ENCODE measurements around the gene INHBA.

The INHBA gene

DNA sequence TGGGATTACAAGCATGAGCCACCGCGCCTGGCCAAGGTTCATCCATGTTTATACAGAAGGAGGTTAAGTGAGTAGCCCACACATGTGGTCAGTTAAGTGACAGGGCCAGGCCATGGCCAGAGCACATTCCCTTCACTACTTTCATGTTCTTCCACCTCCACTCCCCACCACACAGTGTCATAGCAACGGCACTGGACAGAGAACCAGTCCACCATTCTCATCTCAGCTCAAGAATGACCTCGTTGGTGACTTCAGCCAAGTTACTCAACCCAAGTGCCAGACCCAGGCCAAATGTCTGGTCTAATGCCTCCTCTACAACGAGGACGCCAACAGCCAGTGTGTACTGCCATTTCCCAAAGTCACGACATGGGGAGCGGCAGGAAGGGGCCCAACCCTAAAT, 62.4 kb downstream of the INHBA start:
- Histone ChIP-seq H3F3A (ENCODE audit: insufficient read depth, low read length) (no peaks in the 10 kb centered on the region), H3K9me2 (replicated peaks; ENCODE audit: insufficient read depth, low read length) (no peaks in the 10 kb centered on the region), H3K27ac (ENCODE audit: low read length) (no peak overlapping the region), H4K20me1 (ENCODE audit: insufficient read depth, low read length) (no peaks in the 10 kb centered on the region), H3K9me3 (replicated peaks; ENCODE audit: insufficient read depth, low read length) (no peaks in the 10 kb centered on the region), H3K36me3 (replicated peaks; ENCODE audit: insufficient read depth, low read length) (no peaks in the 10 kb centered on the region), H3K4me3 (ENCODE audit: low read length) (no peak overlapping the region), H3K27me3 (replicated peaks; ENCODE audit: insufficient read depth, low read length) (no peaks in the 10 kb centered on the region), H3K4me2 (ENCODE audit: low read depth, low read length) (no peak overlapping the region), H3K79me2 (ENCODE audit: low read length) (no peaks in the 10 kb centered on the region), H3K9ac (ENCODE audit: low read length) (no peak overlapping the region), H3K4me1 (ENCODE audit: low read length) (no peaks in the 10 kb centered on the region), H2AFZ (ENCODE audit: low read length) (no peak overlapping the region)
- DNase-seq: no peak
- TF ChIP-seq, protein P1, sequence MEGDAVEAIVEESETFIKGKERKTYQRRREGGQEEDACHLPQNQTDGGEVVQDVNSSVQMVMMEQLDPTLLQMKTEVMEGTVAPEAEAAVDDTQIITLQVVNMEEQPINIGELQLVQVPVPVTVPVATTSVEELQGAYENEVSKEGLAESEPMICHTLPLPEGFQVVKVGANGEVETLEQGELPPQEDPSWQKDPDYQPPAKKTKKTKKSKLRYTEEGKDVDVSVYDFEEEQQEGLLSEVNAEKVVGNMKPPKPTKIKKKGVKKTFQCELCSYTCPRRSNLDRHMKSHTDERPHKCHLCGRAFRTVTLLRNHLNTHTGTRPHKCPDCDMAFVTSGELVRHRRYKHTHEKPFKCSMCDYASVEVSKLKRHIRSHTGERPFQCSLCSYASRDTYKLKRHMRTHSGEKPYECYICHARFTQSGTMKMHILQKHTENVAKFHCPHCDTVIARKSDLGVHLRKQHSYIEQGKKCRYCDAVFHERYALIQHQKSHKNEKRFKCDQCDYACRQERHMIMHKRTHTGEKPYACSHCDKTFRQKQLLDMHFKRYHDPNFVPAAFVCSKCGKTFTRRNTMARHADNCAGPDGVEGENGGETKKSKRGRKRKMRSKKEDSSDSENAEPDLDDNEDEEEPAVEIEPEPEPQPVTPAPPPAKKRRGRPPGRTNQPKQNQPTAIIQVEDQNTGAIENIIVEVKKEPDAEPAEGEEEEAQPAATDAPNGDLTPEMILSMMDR (IDR thresholded peaks at IDR 0.05; ENCODE audit: low read length): no peak
- TF ChIP-seq EZH2phosphoT487 (IDR thresholded peaks at IDR 0.05; ENCODE audit: low read length): no peak
- no peak for TF ChIP-seq EZH2 (optimal IDR thresholded peaks at IDR 0.05; ENCODE audit: low read depth, low read length)

- no peak for DNase-seq
- Histone ChIP-seq H3K4me3 (ENCODE audit: low read length) (no peak overlapping the region), H3K9me3 (replicated peaks; ENCODE audit: insufficient read depth, low read length) (no peaks in the 10 kb centered on the region), H3K4me2 (ENCODE audit: low read depth, low read length) (no peak overlapping the region), H3K27me3 (replicated peaks; ENCODE audit: insufficient read depth, low read length) (no peaks in the 10 kb centered on the region), H3K9me2 (replicated peaks; ENCODE audit: insufficient read depth, low read length) (no peaks in the 10 kb centered on the region), H3F3A (ENCODE audit: insufficient read depth, low read length) (no peaks in the 10 kb centered on the region), H3K27ac (ENCODE audit: low read length) (no peak overlapping the region), H2AFZ (ENCODE audit: low read length) (no peak overlapping the region), H3K9ac (ENCODE audit: low read length) (no peak overlapping the region), H4K20me1 (ENCODE audit: insufficient read depth, low read length) (no peaks in the 10 kb centered on the region), H3K36me3 (replicated peaks; ENCODE audit: insufficient read depth, low read length) (no peaks in the 10 kb centered on the region), H3K79me2 (ENCODE audit: low read length) (no peaks in the 10 kb centered on the region), H3K4me1 (ENCODE audit: low read length) (no peaks in the 10 kb centered on the region)
- TF ChIP-seq EZH2 (optimal IDR thresholded peaks at IDR 0.05; ENCODE audit: low read depth, low read length) (no peak), EZH2phosphoT487 (IDR thresholded peaks at IDR 0.05; ENCODE audit: low read length) (no peak)
- TF ChIP-seq, protein P1 (IDR thresholded peaks at IDR 0.05; ENCODE audit: low read length): no peak
These were observed 65.8 kb downstream of the INHBA start for GRCh38 chr7:41637049-41637448.
